WTC11 (cell line): ENCODE results near the gene COL25A1.

Experiments used
- CBFB ChIP-seq: sonication (generic); formaldehyde crosslinking; IDR thresholded peaks from 2 replicates; pipeline ENCODE4 v1.8.1; 2022; ENCODE audit warnings: mild to moderate bottlenecking, low read depth, missing genetic modification reagents
- CREM ChIP-seq: sonication (generic); formaldehyde crosslinking; IDR thresholded peaks from 2 replicates; pipeline ENCODE4 v1.8.1; 2022; ENCODE audit warnings: mild to moderate bottlenecking, missing genetic modification reagents, moderate library complexity
- CTCF ChIP-seq: fragments of 200-600 bp; IDR thresholded peaks from 2 replicates; pipeline ENCODE4 v1.8.0; 2022; ENCODE audit warnings: antibody characterized with exemption
- FOXJ3 ChIP-seq: sonication (generic); formaldehyde crosslinking; IDR thresholded peaks from 2 replicates; pipeline ENCODE4 v1.9.0; 2021; ENCODE audit warnings: missing genetic modification reagents, mild to moderate bottlenecking, borderline replicate concordance
- IRF2 ChIP-seq: sonication (generic); formaldehyde crosslinking; IDR thresholded peaks from 2 replicates; pipeline ENCODE4 v1.8.0; 2022; ENCODE audit warnings: low read depth, missing genetic modification reagents, borderline replicate concordance
- TEAD4 ChIP-seq: sonication (generic); formaldehyde crosslinking; IDR thresholded peaks from 2 replicates; pipeline ENCODE4 v1.8.0; 2022; ENCODE audit warnings: mild to moderate bottlenecking, missing genetic modification reagents
- ZBTB21 ChIP-seq: sonication (generic); formaldehyde crosslinking; IDR thresholded peaks from 2 replicates; pipeline ENCODE4 v1.8.1; 2023; ENCODE audit warnings: mild to moderate bottlenecking, missing genetic modification reagents, borderline replicate concordance
- TF ChIP-seq, protein P1 (sequence below): sonication (generic); formaldehyde crosslinking; IDR thresholded peaks from 2 replicates; pipeline ENCODE4 v1.8.0; 2022; ENCODE audit warnings: missing genetic modification reagents
- TF ChIP-seq, protein P2 (sequence below): sonication (generic); formaldehyde crosslinking; IDR thresholded peaks from 2 replicates; pipeline ENCODE4 v1.8.1; 2023; ENCODE audit warnings: mild to moderate bottlenecking, missing genetic modification reagents, borderline replicate concordance
- TF ChIP-seq, protein P3 (sequence below): sonication (generic); formaldehyde crosslinking; IDR thresholded peaks from 2 replicates; pipeline ENCODE4 v1.8.1; 2022; ENCODE audit warnings: mild to moderate bottlenecking, missing genetic modification reagents, moderate library complexity, borderline replicate concordance

GRCh38 chr4:109126856-109127255 is 175.6 kb downstream of the COL25A1 start:
- TF ChIP-seq CTCF (no peak), CREM (CRISPR knock-in tag) (no peak), TEAD4 (CRISPR knock-in tag) (no peak), IRF2 (CRISPR knock-in tag) (no peak), FOXJ3 (no peak), CBFB (CRISPR knock-in tag) (no peak), ZBTB21 (CRISPR knock-in tag) (no peak)
- TF ChIP-seq, protein P1, sequence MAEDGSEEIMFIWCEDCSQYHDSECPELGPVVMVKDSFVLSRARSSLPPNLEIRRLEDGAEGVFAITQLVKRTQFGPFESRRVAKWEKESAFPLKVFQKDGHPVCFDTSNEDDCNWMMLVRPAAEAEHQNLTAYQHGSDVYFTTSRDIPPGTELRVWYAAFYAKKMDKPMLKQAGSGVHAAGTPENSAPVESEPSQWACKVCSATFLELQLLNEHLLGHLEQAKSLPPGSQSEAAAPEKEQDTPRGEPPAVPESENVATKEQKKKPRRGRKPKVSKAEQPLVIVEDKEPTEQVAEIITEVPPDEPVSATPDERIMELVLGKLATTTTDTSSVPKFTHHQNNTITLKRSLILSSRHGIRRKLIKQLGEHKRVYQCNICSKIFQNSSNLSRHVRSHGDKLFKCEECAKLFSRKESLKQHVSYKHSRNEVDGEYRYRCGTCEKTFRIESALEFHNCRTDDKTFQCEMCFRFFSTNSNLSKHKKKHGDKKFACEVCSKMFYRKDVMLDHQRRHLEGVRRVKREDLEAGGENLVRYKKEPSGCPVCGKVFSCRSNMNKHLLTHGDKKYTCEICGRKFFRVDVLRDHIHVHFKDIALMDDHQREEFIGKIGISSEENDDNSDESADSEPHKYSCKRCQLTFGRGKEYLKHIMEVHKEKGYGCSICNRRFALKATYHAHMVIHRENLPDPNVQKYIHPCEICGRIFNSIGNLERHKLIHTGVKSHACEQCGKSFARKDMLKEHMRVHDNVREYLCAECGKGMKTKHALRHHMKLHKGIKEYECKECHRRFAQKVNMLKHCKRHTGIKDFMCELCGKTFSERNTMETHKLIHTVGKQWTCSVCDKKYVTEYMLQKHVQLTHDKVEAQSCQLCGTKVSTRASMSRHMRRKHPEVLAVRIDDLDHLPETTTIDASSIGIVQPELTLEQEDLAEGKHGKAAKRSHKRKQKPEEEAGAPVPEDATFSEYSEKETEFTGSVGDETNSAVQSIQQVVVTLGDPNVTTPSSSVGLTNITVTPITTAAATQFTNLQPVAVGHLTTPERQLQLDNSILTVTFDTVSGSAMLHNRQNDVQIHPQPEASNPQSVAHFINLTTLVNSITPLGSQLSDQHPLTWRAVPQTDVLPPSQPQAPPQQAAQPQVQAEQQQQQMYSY (CRISPR knock-in tag) = no peak
- TF ChIP-seq, protein P2, sequence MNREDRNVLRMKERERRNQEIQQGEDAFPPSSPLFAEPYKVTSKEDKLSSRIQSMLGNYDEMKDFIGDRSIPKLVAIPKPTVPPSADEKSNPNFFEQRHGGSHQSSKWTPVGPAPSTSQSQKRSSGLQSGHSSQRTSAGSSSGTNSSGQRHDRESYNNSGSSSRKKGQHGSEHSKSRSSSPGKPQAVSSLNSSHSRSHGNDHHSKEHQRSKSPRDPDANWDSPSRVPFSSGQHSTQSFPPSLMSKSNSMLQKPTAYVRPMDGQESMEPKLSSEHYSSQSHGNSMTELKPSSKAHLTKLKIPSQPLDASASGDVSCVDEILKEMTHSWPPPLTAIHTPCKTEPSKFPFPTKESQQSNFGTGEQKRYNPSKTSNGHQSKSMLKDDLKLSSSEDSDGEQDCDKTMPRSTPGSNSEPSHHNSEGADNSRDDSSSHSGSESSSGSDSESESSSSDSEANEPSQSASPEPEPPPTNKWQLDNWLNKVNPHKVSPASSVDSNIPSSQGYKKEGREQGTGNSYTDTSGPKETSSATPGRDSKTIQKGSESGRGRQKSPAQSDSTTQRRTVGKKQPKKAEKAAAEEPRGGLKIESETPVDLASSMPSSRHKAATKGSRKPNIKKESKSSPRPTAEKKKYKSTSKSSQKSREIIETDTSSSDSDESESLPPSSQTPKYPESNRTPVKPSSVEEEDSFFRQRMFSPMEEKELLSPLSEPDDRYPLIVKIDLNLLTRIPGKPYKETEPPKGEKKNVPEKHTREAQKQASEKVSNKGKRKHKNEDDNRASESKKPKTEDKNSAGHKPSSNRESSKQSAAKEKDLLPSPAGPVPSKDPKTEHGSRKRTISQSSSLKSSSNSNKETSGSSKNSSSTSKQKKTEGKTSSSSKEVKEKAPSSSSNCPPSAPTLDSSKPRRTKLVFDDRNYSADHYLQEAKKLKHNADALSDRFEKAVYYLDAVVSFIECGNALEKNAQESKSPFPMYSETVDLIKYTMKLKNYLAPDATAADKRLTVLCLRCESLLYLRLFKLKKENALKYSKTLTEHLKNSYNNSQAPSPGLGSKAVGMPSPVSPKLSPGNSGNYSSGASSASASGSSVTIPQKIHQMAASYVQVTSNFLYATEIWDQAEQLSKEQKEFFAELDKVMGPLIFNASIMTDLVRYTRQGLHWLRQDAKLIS (CRISPR knock-in tag) = no peak
- TF ChIP-seq, protein P3, sequence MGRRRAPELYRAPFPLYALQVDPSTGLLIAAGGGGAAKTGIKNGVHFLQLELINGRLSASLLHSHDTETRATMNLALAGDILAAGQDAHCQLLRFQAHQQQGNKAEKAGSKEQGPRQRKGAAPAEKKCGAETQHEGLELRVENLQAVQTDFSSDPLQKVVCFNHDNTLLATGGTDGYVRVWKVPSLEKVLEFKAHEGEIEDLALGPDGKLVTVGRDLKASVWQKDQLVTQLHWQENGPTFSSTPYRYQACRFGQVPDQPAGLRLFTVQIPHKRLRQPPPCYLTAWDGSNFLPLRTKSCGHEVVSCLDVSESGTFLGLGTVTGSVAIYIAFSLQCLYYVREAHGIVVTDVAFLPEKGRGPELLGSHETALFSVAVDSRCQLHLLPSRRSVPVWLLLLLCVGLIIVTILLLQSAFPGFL (CRISPR knock-in tag) = no peak
